Activated T-helper 17 cell treated with anti-CD3 and anti-CD28 coated beads, Interleukin-2, amount 50 U/mL, for 72 hours (primary cell): Measurements from ENCODE around the gene TMEM59L. TPM values are rescaled to one million over a fixed set of nuclear protein-coding genes. Genes with fewer than 3 reads are reported as not detected.

Experiments
- ATAC-seq: fragments of 150-1000 bp; cut with Tn5 transposase; replicated peaks from 2 replicates; pipeline ENCODE4 v1.10.0; 2021; ENCODE audit warnings: mild to moderate bottlenecking, moderate library complexity
- H3K27ac Mint-ChIP-seq: one replicate; pipeline ENCODE4 v1.8.0; 2022; ENCODE audit warnings: mixed read lengths
- H3K27me3 Mint-ChIP-seq: one replicate; pipeline ENCODE4 v1.8.0; 2022; ENCODE audit warnings: mixed read lengths
- H3K36me3 Mint-ChIP-seq: one replicate; pipeline ENCODE4 v1.8.0; 2022; ENCODE audit warnings: low read depth, mild to moderate bottlenecking, mixed read lengths
- H3K4me1 Mint-ChIP-seq: one replicate; pipeline ENCODE4 v1.8.0; 2022; ENCODE audit warnings: mixed read lengths
- H3K4me3 Mint-ChIP-seq: one replicate; pipeline ENCODE4 v1.8.0; 2022; ENCODE audit warnings: mild to moderate bottlenecking, mixed read lengths
- H3K9me3 Mint-ChIP-seq: one replicate; pipeline ENCODE4 v1.8.0; 2022; ENCODE audit warnings: mixed read lengths
- total RNA-seq, 2 donors: library from RNA; stranded (reverse); gene quantifications; one replicate each; pipeline ENCODE4 v1.2.3, GENCODE V29; 2022

TMEM59L gene
- total RNA-seq, 2 donors from 2014 or later = 0.48 TPM; not detected in 1

DNA sequence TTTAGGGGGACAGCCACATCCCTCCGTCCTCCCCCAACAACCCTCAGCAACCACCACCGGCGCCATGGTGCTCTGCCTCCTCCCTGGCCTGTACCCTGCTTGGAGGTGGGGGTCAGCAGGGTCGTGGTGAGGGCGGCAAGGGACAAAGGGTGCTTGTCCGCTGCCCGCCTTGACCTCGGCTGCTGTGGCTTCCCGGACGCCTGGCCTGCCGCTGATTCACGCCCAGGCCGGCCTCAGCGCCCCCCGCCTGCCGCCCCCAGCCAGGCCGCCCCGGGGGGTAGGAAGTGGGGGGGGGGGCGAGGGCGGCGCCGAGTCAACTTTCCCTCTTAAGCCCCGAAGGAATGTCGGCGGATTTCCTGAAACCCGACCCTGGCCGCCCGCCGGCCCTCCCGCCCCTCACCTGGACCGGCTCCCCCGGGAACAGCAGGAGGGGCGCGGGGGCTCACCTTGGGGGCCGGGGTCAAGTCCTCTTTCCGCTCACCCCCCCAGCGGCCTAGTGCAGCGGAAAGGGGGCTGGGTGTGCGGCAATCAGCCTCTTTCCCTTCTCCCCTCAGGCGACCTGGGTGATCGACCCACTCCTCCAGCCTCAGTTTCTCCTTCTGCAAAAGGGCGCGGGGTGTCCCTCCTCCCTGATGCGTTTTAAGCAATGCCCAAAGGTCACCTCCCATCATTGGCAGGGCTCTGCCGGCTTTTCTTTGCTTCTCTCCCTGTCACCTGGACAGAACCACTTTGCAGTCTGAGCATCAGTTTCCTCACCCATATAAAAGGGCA lies 1.9 kb upstream of the TMEM59L start:
- Mint-ChIP-seq H3K4me3 (peak overlapping the region; percentile 31), H3K4me1 (peaks cover 5% of the 10 kb centered on the region), H3K27me3 (peaks cover 51% of the 10 kb centered on the region), H3K9me3 (no peaks in the 10 kb centered on the region), H3K36me3 (no peaks in the 10 kb centered on the region), H3K27ac (no peak overlapping the region)
- no peak for ATAC-seq

DNA sequence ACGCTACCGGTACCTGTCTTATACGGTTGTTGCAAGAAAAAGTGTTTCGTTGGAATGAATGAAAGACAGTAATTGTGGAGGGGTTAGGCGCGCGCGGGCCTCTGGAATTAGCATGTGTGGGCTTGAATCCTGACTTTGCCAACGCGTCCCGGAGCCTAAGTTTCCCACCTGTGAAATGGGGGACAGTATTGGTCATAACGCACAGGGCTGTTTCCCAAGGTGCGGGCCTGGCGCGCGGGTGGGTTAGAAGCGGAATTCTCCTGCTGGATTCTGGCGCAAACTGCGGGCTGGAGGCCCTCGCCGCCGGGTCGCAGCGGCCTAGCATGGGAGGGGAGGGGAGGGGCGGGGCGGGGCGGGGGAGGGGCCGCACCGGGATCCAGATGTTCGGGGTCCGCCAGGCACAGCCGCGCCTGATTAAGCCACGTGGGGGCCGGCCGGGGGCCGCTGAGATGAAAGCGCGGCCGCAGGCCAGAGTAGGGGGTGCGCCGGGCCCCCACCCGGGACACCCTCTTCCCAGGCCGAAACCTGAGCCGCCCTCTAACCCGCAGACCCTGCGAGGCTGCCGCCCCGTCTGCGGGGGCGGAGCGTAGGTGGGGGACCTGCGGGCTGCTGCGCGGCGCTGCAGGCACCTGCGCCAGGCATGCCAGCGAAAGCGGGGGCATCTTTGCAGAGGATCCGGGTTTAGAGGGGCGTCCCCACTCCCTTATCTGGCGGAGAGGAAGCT lies 1.2 kb upstream of the TMEM59L start:
- Mint-ChIP-seq H3K27ac (no peak overlapping the region), H3K27me3 (peaks cover 51% of the 10 kb centered on the region), H3K36me3 (no peaks in the 10 kb centered on the region), H3K9me3 (no peaks in the 10 kb centered on the region), H3K4me3 (peak overlapping the region; percentile 61), H3K4me1 (peaks cover 5% of the 10 kb centered on the region)
- ATAC-seq = no peak

DNA sequence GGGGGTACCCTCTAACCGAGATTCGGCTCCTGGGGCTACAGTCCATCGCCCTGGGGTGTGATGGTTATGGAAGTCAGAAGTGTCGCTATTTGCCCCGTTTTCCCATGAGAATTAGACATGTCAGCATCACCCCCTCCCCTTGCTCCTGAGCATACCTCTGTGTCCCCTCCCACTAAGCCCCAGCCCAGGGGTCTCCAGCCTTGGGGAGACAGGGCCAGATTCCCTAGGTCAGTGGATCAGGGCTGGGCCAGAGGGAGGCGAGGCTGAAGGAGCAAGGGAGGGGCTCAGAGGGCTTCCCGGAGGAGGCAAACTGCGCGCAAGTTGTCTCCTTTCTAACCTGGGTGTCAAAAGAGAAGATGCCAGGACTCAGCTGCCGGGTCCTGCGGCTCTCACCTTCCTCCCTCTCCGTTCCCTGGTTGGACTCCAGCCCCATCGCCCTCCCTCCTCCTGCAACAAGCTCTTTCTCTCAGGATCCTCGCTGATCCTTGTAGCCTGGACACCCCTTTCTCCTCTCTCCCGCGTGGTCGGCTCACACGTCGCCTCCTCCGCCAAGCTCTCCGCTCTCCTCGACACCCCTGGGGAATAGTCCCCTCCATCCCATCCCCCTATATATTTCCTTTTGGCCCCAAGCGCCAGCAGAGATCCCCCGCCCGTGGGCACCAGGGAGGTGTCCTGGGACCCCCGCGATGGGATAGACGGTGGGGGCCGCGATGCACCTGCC lies 459 bp upstream of the TMEM59L start:
- no peaks in the 10 kb centered on the region for H3K9me3 Mint-ChIP-seq
- H3K4me1 Mint-ChIP-seq = peaks cover 5% of the 10 kb centered on the region
- no peak overlapping the region for H3K27ac Mint-ChIP-seq
- H3K36me3 Mint-ChIP-seq = no peaks in the 10 kb centered on the region
- peak; percentile 2 for ATAC-seq
- H3K4me3 Mint-ChIP-seq = peak overlapping the region; percentile 61
- H3K27me3 Mint-ChIP-seq = peaks cover 51% of the 10 kb centered on the region

DNA sequence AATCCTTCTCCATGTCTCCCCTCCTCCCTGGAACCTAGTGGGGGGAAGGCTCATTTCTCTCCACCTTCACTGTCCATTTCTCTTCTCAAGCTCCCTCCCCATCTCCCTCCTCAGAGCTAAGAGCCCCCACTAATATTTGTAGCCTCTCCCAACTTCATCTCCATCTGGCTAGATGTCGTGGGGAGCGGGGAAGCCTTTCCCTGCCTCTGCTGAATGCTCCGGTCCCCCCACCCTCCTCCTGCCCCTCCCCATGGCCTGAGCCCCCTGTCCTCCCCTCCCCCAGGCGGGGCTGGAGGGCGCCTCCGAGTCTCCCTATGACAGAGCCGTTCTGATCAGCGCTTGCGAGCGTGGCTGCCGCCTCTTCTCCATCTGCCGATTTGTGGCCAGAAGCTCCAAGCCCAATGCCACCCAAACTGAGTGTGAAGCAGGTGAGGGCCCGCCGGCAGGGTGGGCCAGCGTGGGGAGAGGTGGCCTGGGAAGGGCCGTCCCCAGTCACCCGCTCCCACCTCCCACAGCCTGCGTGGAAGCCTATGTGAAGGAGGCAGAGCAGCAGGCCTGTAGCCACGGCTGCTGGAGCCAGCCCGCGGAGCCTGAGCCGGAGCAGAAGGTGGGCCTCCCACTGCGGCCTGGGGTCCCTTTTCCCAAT lies 1.0 kb downstream of the TMEM59L start:
- Mint-ChIP-seq H3K9me3 (no peaks in the 10 kb centered on the region), H3K36me3 (no peaks in the 10 kb centered on the region), H3K27me3 (peaks cover 47% of the 10 kb centered on the region), H3K4me1 (peaks cover 5% of the 10 kb centered on the region), H3K27ac (no peak overlapping the region), H3K4me3 (peak overlapping the region; percentile 45)
- no peak for ATAC-seq

GRCh38 chr19:18616023-18616422 lies 3.4 kb downstream of the TMEM59L start:
- no peaks in the 10 kb centered on the region for H3K9me3 Mint-ChIP-seq

GRCh38 chr19:18617562-18617961 lies 4.9 kb downstream of the TMEM59L start:
- H3K36me3 Mint-ChIP-seq = no peaks in the 10 kb centered on the region
- H3K27ac Mint-ChIP-seq = no peak overlapping the region
- H3K9me3 Mint-ChIP-seq = no peaks in the 10 kb centered on the region
- ATAC-seq = no peak
- no peaks in the 10 kb centered on the region for H3K4me1 Mint-ChIP-seq
- peaks cover 27% of the 10 kb centered on the region for H3K27me3 Mint-ChIP-seq
- H3K4me3 Mint-ChIP-seq = no peak overlapping the region

More at GRCh38 chr19:18616023-18616422, 3.4 kb downstream of the TMEM59L start:
- Mint-ChIP-seq H3K27ac (no peak overlapping the region), H3K36me3 (no peaks in the 10 kb centered on the region), H3K27me3 (peaks cover 36% of the 10 kb centered on the region), H3K4me1 (peaks cover 3% of the 10 kb centered on the region), H3K4me3 (no peak overlapping the region)
- ATAC-seq = no peak

GRCh38 chr19:18618236-18618635 lies 5.6 kb downstream of the TMEM59L start:
- Mint-ChIP-seq H3K27me3 (peaks cover 25% of the 10 kb centered on the region), H3K4me3 (no peak overlapping the region), H3K4me1 (no peaks in the 10 kb centered on the region), H3K27ac (no peak overlapping the region), H3K36me3 (no peaks in the 10 kb centered on the region), H3K9me3 (no peaks in the 10 kb centered on the region)
- ATAC-seq = no peak

DNA sequence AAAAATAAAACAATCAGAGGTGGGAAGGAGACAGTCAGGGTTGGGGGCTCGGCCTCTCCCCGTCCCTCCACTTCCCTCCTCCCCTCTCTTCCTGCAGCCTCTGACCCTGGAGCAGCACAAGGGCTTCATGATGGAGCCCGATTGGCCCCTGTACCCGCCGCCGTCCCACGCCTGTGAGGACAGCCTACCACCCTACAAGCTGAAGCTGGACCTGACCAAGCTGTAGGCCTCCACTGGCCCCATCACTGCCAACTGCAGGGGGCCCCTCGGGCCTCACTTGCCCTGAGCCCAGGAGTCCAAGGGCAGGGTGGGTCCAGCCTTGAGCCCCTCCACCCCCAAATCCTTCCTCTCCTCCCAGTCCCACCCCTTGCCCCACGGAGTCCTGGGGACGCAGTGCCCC lies 7.6 kb downstream of the TMEM59L start:
- no peaks in the 10 kb centered on the region for H3K36me3 Mint-ChIP-seq
- no peaks in the 10 kb centered on the region for H3K4me1 Mint-ChIP-seq
- peaks cover 8% of the 10 kb centered on the region for H3K27me3 Mint-ChIP-seq
- H3K27ac Mint-ChIP-seq = no peak overlapping the region
- no peaks in the 10 kb centered on the region for H3K9me3 Mint-ChIP-seq
- H3K4me3 Mint-ChIP-seq = no peak overlapping the region
- ATAC-seq = no peak

- Mint-ChIP-seq H3K9me3 (no peaks in the 10 kb centered on the region), H3K27ac (no peak overlapping the region), H3K4me1 (no peaks in the 10 kb centered on the region), H3K4me3 (no peak overlapping the region), H3K27me3 (peaks cover 7% of the 10 kb centered on the region), H3K36me3 (no peaks in the 10 kb centered on the region)
- ATAC-seq = no peak
Observed at GRCh38 chr19:18620902-18621301, 8.2 kb downstream of the TMEM59L start.

DNA sequence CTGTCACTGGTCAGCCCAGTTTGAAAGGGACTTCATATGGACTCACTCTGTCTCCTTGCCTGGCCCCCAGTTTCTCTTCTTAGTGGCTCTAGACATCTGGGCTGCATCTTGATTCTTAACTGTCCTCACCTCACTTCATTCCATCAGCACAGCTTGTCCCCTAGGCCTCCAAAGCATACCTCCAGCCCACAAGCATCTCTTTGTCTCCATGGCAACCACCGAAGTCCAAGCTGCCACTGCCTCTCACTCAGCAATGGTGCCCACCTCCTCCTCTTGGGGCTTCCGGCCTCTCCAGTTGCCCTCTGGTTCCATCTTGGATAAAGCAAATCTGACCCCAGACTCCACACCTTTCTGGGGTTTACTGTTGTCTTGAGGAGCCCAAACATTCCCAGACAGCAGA lies 14.2 kb downstream of the TMEM59L start:
- H3K4me1 Mint-ChIP-seq = no peaks in the 10 kb centered on the region
- H3K36me3 Mint-ChIP-seq = no peaks in the 10 kb centered on the region
- ATAC-seq = no peak
- H3K27ac Mint-ChIP-seq = no peak overlapping the region
- no peaks in the 10 kb centered on the region for H3K9me3 Mint-ChIP-seq
- H3K4me3 Mint-ChIP-seq = no peak overlapping the region
- no peaks in the 10 kb centered on the region for H3K27me3 Mint-ChIP-seq

- Mint-ChIP-seq H3K36me3 (no peaks in the 10 kb centered on the region), H3K4me3 (no peak overlapping the region), H3K27ac (no peak overlapping the region), H3K9me3 (no peaks in the 10 kb centered on the region), H3K4me1 (no peaks in the 10 kb centered on the region), H3K27me3 (no peaks in the 10 kb centered on the region)
- ATAC-seq = no peak
Observed at GRCh38 chr19:18629166-18630088, 16.8 kb downstream of the TMEM59L start.

DNA sequence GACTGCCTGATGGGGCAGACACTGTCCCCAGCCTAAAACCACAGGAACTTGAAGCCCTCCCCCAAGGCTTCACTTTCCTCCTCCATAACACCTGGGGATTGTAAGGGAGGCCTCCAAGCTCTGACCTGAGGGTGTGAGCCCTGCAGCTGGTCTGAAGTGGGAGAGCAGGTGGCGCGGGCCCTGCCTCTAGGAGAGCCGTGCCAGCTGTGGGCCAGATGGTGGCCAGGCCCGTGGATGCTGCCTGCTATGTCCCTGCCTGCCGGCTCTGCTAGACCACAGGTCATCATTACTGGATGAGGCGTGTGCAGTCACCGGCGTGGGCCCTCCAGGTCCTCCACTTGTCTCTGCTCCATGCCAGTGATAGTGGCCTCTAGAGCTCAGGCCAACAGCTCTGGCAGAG lies 20.7 kb downstream of the TMEM59L start:
- Mint-ChIP-seq H3K27me3 (peaks cover 4% of the 10 kb centered on the region), H3K9me3 (no peaks in the 10 kb centered on the region), H3K27ac (no peak overlapping the region), H3K4me3 (no peak overlapping the region), H3K4me1 (peaks cover 6% of the 10 kb centered on the region), H3K36me3 (no peaks in the 10 kb centered on the region)
- no peak for ATAC-seq

DNA sequence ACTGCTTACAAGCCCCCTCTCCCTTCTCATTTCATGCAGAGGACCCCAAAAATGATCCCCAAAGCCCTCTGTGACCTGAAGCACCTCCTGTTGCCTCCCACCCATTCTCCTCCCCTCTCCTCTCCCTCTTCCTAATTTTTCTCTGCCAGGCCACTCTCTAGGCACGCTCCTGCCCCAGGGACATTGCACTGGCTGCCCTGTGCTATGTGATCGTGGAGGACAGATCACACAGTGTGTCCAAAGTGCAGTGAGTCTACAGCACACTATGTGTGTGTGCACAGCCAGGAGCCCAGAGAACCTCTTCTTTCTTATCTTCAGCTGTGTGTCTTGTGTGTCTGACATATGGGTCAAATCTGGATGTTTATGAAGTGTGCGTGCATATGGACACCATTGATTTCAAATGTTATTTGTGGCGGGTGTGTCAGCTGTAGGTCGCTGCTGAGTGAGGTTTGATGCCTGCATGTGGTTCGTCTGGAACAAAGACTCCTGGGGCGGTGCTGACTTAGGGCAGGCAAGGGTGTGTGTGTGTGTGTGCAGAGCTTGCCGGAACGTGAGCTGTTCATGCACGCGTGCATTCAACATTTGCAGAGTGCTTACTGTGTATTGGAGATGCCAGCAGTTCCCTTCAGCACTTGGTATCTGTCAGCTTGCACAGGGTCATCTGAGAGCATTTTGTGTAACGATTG lies 22.1 kb downstream of the TMEM59L start:
- no peak for ATAC-seq
- Mint-ChIP-seq H3K4me3 (no peak overlapping the region), H3K9me3 (no peaks in the 10 kb centered on the region), H3K27me3 (peaks cover 4% of the 10 kb centered on the region), H3K4me1 (peaks cover 6% of the 10 kb centered on the region), H3K27ac (no peak overlapping the region), H3K36me3 (no peaks in the 10 kb centered on the region)
